ENCODE measurements around the gene GTF2I.
"Not testable (repeated sequence)": the region's sequence is repeated elsewhere in the genome, so short reads cannot be mapped to it uniquely, and the experiment has no call there.

Gene GTF2I

GRCh38 chr7:74713567-74713966, 56.0 kb downstream of the GTF2I start:
- no peak for DNase-seq (ENCODE audit: low read depth, low spot score)

GRCh38 chr7:74717889-74718288, 60.4 kb downstream of the GTF2I start:
- DNase-seq (ENCODE audit: low read depth, low spot score) = no peak

GRCh38 chr7:74718336-74718735, 60.8 kb downstream of the GTF2I start:
- DNase-seq (ENCODE audit: low read depth, low spot score) = no peak

- no peak for DNase-seq (ENCODE audit: low read depth, low spot score)
These were observed 64.6 kb downstream of the GTF2I start for GRCh38 chr7:74722153-74722552.

- DNase-seq (ENCODE audit: low read depth, low spot score) = no peak
These were observed 68.3 kb downstream of the GTF2I start for GRCh38 chr7:74725840-74726239.

GRCh38 chr7:74726309-74727101, 69.0 kb downstream of the GTF2I start:
- DNase-seq (ENCODE audit: low read depth, low spot score) = no peak

- not testable (repeated sequence) for DNase-seq (ENCODE audit: low read depth, low spot score)
These were observed 71.2 kb downstream of the GTF2I start for GRCh38 chr7:74728686-74729085.

GRCh38 chr7:74730186-74730585, 72.7 kb downstream of the GTF2I start:
- not testable (repeated sequence) for DNase-seq (ENCODE audit: low read depth, low spot score)

- DNase-seq (ENCODE audit: low read depth, low spot score) = not testable (repeated sequence)
These were observed 82.6 kb downstream of the GTF2I start for GRCh38 chr7:74739974-74740703.

- DNase-seq (ENCODE audit: low read depth, low spot score) = not testable (repeated sequence)
These were observed 86.5 kb downstream of the GTF2I start for GRCh38 chr7:74743936-74744557.

- not testable (repeated sequence) for DNase-seq (ENCODE audit: low read depth, low spot score)
These were observed 96.5 kb downstream of the GTF2I start for GRCh38 chr7:74753921-74754482.

- DNase-seq (ENCODE audit: low read depth, low spot score) = not testable (repeated sequence)
These were observed 99.2 kb downstream of the GTF2I start for GRCh38 chr7:74756673-74757072.

- not testable (repeated sequence) for DNase-seq (ENCODE audit: low read depth, low spot score)
These were observed 100.8 kb downstream of the GTF2I start for GRCh38 chr7:74758268-74758667.

GRCh38 chr7:74758982-74759381, 101.5 kb downstream of the GTF2I start:
- not testable (repeated sequence) for DNase-seq (ENCODE audit: low read depth, low spot score)

- DNase-seq (ENCODE audit: low read depth, low spot score) = not testable (repeated sequence)
These were observed 107.8 kb downstream of the GTF2I start for GRCh38 chr7:74765205-74765918.

GRCh38 chr7:74766509-74766908, 109.0 kb downstream of the GTF2I start:
- DNase-seq (ENCODE audit: low read depth, low spot score) = not testable (repeated sequence)

- DNase-seq (ENCODE audit: low read depth, low spot score) = not testable (repeated sequence)
These were observed 109.5 kb downstream of the GTF2I start for GRCh38 chr7:74766991-74767390.

- not testable (repeated sequence) for DNase-seq (ENCODE audit: low read depth, low spot score)
These were observed 112.5 kb downstream of the GTF2I start for GRCh38 chr7:74770062-74770461.

GRCh38 chr7:74772093-74772492, 114.6 kb downstream of the GTF2I start:
- not testable (repeated sequence) for DNase-seq (ENCODE audit: low read depth, low spot score)

GRCh38 chr7:74773760-74774750, 116.5 kb downstream of the GTF2I start, which contains the start of gene NCF1:
Gene NCF1, plus strand, starts transcription at chr7:74774011. Its CDS starts 21 bp downstream, at chr7:74774032.
- DNase-seq (ENCODE audit: low read depth, low spot score) = not testable (repeated sequence)

Measured in activated CD4-positive, CD25-positive, alpha-beta regulatory T cell treated with anti-CD3 and anti-CD28 coated beads, Interleukin-2, amount 50 U/mL, for 16 hours (primary cell).